GM12874 (cell line): Measurements from ENCODE around the gene IL9.

Experiments
- CTCF ChIP-seq: IDR thresholded peaks from 2 replicates; pipeline ENCODE4 v1.5.1; 2011; ENCODE audit warnings: low read depth, mild to moderate bottlenecking, control low read depth, low read length, moderate library complexity; ENCODE audit not compliant: insufficient read depth

The IL9 gene

GRCh38 chr5:135878156-135878620, 17.5 kb downstream of the IL9 start:
- no peak for TF ChIP-seq CTCF

- no peak for TF ChIP-seq CTCF
Observed at GRCh38 chr5:135877570-135878155, 18.0 kb downstream of the IL9 start.

- no peak for TF ChIP-seq CTCF
Observed at GRCh38 chr5:135876146-135876545, 19.5 kb downstream of the IL9 start.

- no peak for TF ChIP-seq CTCF
Observed at GRCh38 chr5:135875567-135875966, 20.1 kb downstream of the IL9 start.

GRCh38 chr5:135874461-135874860, 21.2 kb downstream of the IL9 start:
- no peak for TF ChIP-seq CTCF

- no peak for TF ChIP-seq CTCF
Observed at GRCh38 chr5:135873831-135874230, 21.8 kb downstream of the IL9 start.

GRCh38 chr5:135871268-135871915, 24.2 kb downstream of the IL9 start:
- no peak for TF ChIP-seq CTCF
